Mucosa of rectum (tissue), 2 donors: Measurements from ENCODE around the gene NFATC1.

Source experiments
- H3K27ac ChIP-seq, 2 donors: one replicate each; pipeline ENCODE4 v1.7.0; 2013; ENCODE audit warnings: inconsistent platforms in 2 of 2, low read depth in 2 of 2, low read length in 2 of 2
- H3K27me3 ChIP-seq, 2 donors: one replicate each; pipeline ENCODE4 v1.7.0; 2013; ENCODE audit warnings: low read length in 2 of 2; ENCODE audit not compliant: control insufficient read depth in 2 of 2, insufficient read depth in 2 of 2
- H3K36me3 ChIP-seq, 2 donors: one replicate each; pipeline ENCODE4 v1.7.0; 2013; ENCODE audit warnings: low read length in 2 of 2; ENCODE audit not compliant: control insufficient read depth in 2 of 2, insufficient read depth in 2 of 2
- H3K4me1 ChIP-seq, 2 donors: one replicate each; pipeline ENCODE4 v1.7.0; 2013; ENCODE audit warnings: low read length in 2 of 2, mild to moderate bottlenecking in 1 of 2; ENCODE audit not compliant: control insufficient read depth in 2 of 2, insufficient read depth in 2 of 2
- H3K4me3 ChIP-seq, 2 donors: one replicate each; pipeline ENCODE4 v1.7.0; 2013; ENCODE audit warnings: low read length in 2 of 2
- H3K9ac ChIP-seq, 2 donors: one replicate each; pipeline ENCODE4 v1.7.0; 2013; ENCODE audit warnings: low read length in 2 of 2, low read depth in 1 of 2, mild to moderate bottlenecking in 1 of 2
- H3K9me3 ChIP-seq, 2 donors: one replicate each; pipeline ENCODE4 v1.7.0; 2013; ENCODE audit warnings: low read length in 2 of 2; ENCODE audit not compliant: control insufficient read depth in 2 of 2
- donor health status: healthy.
- donor health status: Normal muscosa, but diverticular disease.

The NFATC1 gene

DNA sequence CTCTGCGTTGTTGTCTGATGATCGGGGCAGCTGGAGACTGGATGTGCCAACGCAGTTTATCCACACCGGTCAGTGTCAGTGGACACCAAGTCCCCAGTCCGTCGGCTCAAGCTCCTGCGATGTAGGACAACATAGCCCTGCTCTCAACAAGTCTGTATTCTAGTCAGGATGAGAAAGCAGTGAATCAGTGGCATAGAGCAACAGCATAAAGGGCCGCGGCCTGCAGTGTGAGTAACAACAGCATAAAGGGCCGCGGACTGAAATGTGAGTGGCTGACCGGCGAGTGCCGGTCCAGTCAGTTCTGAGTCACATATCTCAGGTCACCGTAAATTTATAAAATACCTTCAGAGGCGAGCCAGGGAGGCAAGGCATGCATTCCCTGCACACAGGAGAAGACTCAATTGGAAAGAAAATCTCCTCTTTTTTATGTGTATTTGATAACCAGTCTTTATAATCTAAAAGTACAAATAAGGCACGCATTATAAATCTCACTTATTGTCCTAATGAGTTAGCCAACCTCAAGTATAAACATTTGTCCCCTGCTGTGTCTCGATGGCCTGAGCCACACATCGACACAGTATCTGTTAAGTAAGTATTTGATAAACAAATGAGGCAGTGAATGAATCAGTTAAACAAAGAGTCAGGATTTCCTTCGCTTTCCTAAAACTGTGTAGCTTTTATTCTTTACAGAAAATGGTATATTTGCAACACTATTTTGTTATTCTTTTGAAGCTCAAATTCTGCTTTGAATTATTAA, 33.8 kb upstream of the NFATC1 start:
- H3K27ac ChIP-seq, result no peak overlapping the region
- no peak overlapping the region for H3K4me3 ChIP-seq
- H3K27me3 ChIP-seq, result no peaks in the 10 kb centered on the region
- H3K9ac ChIP-seq, result no peak overlapping the region
- no peaks in the 10 kb centered on the region for H3K9me3 ChIP-seq
- no peaks in the 10 kb centered on the region for H3K4me1 ChIP-seq
- peaks cover 24 to 44% of the 10 kb centered on the region in 2 donors for H3K36me3 ChIP-seq

DNA sequence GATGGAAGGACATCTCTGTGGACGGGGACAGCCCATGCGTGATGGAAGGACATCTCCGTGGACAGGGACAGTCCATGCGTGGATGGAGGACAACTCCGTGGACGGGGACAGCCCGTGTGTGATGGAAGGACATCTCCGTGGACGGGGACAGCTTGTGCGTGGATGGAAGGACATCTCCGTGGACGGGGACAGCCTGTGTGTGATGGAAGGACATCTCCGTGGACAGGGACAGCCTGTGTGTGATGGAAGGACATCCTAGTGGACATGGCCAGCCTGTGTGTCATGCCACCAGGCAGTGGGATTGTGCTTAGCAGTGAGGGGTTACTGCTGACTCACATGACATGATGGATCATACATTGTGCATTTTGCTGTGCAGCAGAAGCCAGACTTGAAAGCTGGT, 30.0 kb upstream of the NFATC1 start:
- H3K27me3 ChIP-seq, result no peaks in the 10 kb centered on the region
- peaks cover 23 to 26% of the 10 kb centered on the region in 2 donors for H3K36me3 ChIP-seq
- H3K9me3 ChIP-seq, result no peaks in the 10 kb centered on the region
- H3K4me1 ChIP-seq, result no peaks in the 10 kb centered on the region
- H3K4me3 ChIP-seq, result no peak overlapping the region
- no peak overlapping the region for H3K27ac ChIP-seq
- no peak overlapping the region for H3K9ac ChIP-seq

GRCh38 chr18:79366177-79367094, 29.3 kb upstream of the NFATC1 start:
- Histone ChIP-seq H3K9ac (no peak overlapping the region), H3K36me3 (peaks cover 17 to 21% of the 10 kb centered on the region in 2 donors), H3K9me3 (no peaks in the 10 kb centered on the region), H3K4me3 (no peak overlapping the region), H3K27ac (no peak overlapping the region), H3K4me1 (no peaks in the 10 kb centered on the region), H3K27me3 (no peaks in the 10 kb centered on the region)

- H3K27ac ChIP-seq, result no peak overlapping the region
- H3K9me3 ChIP-seq, result no peaks in the 10 kb centered on the region
- H3K27me3 ChIP-seq, result no peaks in the 10 kb centered on the region
- no peak overlapping the region for H3K4me3 ChIP-seq
- no peak overlapping the region for H3K9ac ChIP-seq
- H3K4me1 ChIP-seq, result no peaks in the 10 kb centered on the region
- peaks cover 14 to 16% of the 10 kb centered on the region in 2 donors for H3K36me3 ChIP-seq
Measured at GRCh38 chr18:79367480-79367879, 28.2 kb upstream of the NFATC1 start.

- no peaks in the 10 kb centered on the region for H3K27me3 ChIP-seq
- peaks cover 14 to 16% of the 10 kb centered on the region in 2 donors for H3K36me3 ChIP-seq
- H3K4me3 ChIP-seq, result no peak overlapping the region
- no peaks in the 10 kb centered on the region for H3K4me1 ChIP-seq
- no peak overlapping the region for H3K27ac ChIP-seq
- H3K9ac ChIP-seq, result no peak overlapping the region
- H3K9me3 ChIP-seq, result no peaks in the 10 kb centered on the region
Measured at GRCh38 chr18:79367989-79368388, 27.7 kb upstream of the NFATC1 start.

DNA sequence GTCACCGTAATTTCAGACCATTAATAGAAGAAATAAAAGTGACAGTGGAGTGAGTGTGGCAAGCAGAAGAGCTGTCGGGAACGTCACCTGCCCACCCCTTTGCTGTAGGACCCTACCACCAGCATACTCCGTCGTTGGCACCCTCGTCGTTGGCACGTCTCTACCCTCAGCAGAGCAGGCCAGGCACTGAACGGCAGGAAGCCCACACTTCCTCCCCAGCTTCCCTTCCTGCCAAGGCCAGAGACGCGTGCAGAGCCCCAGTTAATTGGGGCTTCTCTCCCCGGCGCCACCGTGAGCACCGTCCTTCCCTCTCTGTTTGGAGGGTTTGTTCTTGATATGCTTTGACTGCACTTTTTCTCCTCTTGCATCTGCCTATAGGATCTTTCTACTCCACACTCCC, 27.0 kb upstream of the NFATC1 start:
- no peak overlapping the region for H3K27ac ChIP-seq
- no peaks in the 10 kb centered on the region for H3K4me1 ChIP-seq
- H3K9ac ChIP-seq, result no peak overlapping the region
- no peak overlapping the region for H3K4me3 ChIP-seq
- H3K36me3 ChIP-seq, result peaks cover 8 to 12% of the 10 kb centered on the region in 2 donors
- H3K27me3 ChIP-seq, result no peaks in the 10 kb centered on the region
- no peaks in the 10 kb centered on the region for H3K9me3 ChIP-seq

DNA sequence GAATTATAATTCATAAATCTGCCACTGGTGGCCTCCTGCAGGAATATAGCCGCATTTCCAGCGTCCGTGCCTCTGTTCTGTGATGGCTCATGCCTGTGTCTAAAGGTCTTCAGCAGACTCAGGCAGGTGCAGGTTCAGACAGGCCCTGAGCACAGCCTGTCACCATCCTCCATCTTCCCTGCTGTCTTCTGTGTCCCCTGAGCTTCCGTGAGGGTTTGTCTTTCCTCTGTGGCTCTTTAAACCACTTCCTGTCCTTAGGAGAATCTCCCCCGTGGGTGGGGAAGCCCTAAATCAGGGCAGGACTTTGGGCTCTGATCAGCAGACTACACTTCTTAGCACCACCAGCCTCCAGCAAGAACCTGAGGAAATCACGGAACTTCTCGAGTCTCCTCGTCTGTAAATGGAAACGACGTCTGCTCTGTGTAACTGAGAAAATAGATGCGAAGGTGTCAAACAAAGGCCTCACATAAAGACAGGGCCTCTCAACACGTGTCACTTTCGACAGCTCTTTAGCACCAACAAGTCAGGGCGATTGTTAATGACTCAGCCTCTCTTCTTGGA, 24.1 kb upstream of the NFATC1 start:
- H3K9me3 ChIP-seq, result no peaks in the 10 kb centered on the region
- H3K27me3 ChIP-seq, result no peaks in the 10 kb centered on the region
- no peak overlapping the region for H3K4me3 ChIP-seq
- H3K27ac ChIP-seq, result no peak overlapping the region
- peaks cover 6 to 17% of the 10 kb centered on the region in 2 donors for H3K36me3 ChIP-seq
- no peaks in the 10 kb centered on the region for H3K4me1 ChIP-seq
- no peak overlapping the region for H3K9ac ChIP-seq

- H3K27ac ChIP-seq, result no peak overlapping the region
- H3K9me3 ChIP-seq, result no peaks in the 10 kb centered on the region
- no peaks in the 10 kb centered on the region for H3K4me1 ChIP-seq
- H3K27me3 ChIP-seq, result no peaks in the 10 kb centered on the region
- peaks cover 6 to 20% of the 10 kb centered on the region in 2 donors for H3K36me3 ChIP-seq
- no peak overlapping the region for H3K4me3 ChIP-seq
- H3K9ac ChIP-seq, result no peak overlapping the region
Measured at GRCh38 chr18:79372461-79372860, 23.3 kb upstream of the NFATC1 start.

GRCh38 chr18:79372991-79373390, 22.7 kb upstream of the NFATC1 start:
- no peak overlapping the region for H3K4me3 ChIP-seq
- H3K36me3 ChIP-seq, result peaks cover 6 to 23% of the 10 kb centered on the region in 2 donors
- H3K27ac ChIP-seq, result no peak overlapping the region
- H3K9me3 ChIP-seq, result no peaks in the 10 kb centered on the region
- no peaks in the 10 kb centered on the region for H3K27me3 ChIP-seq
- H3K4me1 ChIP-seq, result no peaks in the 10 kb centered on the region
- no peak overlapping the region for H3K9ac ChIP-seq

GRCh38 chr18:79373736-79374135, 22.0 kb upstream of the NFATC1 start:
- Histone ChIP-seq H3K27ac (no peak overlapping the region), H3K9me3 (no peaks in the 10 kb centered on the region), H3K4me1 (no peaks in the 10 kb centered on the region), H3K36me3 (peaks cover 6 to 23% of the 10 kb centered on the region in 2 donors), H3K27me3 (no peaks in the 10 kb centered on the region), H3K4me3 (no peak overlapping the region), H3K9ac (no peak overlapping the region)
